BLaER1 (cell line): ENCODE data around the gene CCL27.
"Not testable (repeated sequence)": the region's sequence is repeated elsewhere in the genome, so short reads cannot be mapped to it uniquely, and the experiment has no call there.

ENCODE experiments used
- H3K27ac ChIP-seq: shearing (Covaris generic); formaldehyde crosslinking; 2 replicates; pipeline ENCODE4 v1.8.1; 2022
- H3K27me3 ChIP-seq: shearing (Covaris generic); formaldehyde crosslinking; 2 replicates; pipeline ENCODE4 v1.8.1; 2022
- H3K36me3 ChIP-seq: shearing (Covaris generic); formaldehyde crosslinking; 2 replicates; pipeline ENCODE4 v1.8.1; 2022
- H3K4me1 ChIP-seq: shearing (Covaris generic); formaldehyde crosslinking; 2 replicates; pipeline ENCODE4 v1.8.1; 2022
- H3K4me2 ChIP-seq: shearing (Covaris generic); formaldehyde crosslinking; 2 replicates; pipeline ENCODE4 v1.8.1; 2022
- H3K4me3 ChIP-seq: shearing (Covaris generic); formaldehyde crosslinking; 2 replicates; pipeline ENCODE4 v1.8.1; 2022
- H3K9ac ChIP-seq: shearing (Covaris generic); formaldehyde crosslinking; 2 replicates; pipeline ENCODE4 v1.8.1; 2022
- H3K9me3 ChIP-seq: shearing (Covaris generic); formaldehyde crosslinking; 2 replicates; pipeline ENCODE4 v1.8.1; 2022
- H4K20me1 ChIP-seq: shearing (Covaris generic); formaldehyde crosslinking; 2 replicates; pipeline ENCODE4 v1.8.1; 2022
- Cebpa-rat ChIP-seq: shearing (Covaris generic); IDR thresholded peaks from 2 replicates; pipeline ENCODE4 v1.8.1; 2022

Gene CCL27

DNA sequence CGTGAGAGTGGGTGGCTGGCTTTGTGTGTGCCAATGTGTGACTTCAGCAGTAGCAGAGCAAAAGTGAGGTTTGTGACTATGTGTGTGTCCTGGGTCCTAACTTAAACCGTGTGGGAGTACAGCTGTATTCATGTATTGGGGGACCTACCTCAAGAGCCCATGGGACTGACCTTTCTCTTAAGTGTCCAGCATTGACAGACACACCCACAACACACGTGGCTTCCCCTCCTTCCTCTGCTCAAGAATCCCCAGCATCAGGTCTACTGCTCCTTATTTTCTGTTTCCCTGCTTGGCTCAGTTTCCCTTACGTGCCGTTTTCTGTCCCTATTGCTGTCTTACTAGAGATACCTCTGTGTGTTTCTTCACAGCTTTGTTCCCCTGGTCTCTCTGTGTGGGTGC, 9.9 kb downstream of the CCL27 start:
- H3K4me2 ChIP-seq = 0 out of 2 replicates have a peak overlapping the region, but pooled peaks have one; percentile 1
- H3K27me3 ChIP-seq = no peaks in the 10 kb centered on the region
- H3K9me3 ChIP-seq = no peaks in the 10 kb centered on the region
- peaks cover 36% of the 10 kb centered on the region for H3K36me3 ChIP-seq
- no peak overlapping the region for H3K27ac ChIP-seq
- TF ChIP-seq Cebpa-rat = no peak
- peaks cover 30% of the 10 kb centered on the region for H3K4me1 ChIP-seq
- H3K9ac ChIP-seq = no peak overlapping the region
- H3K4me3 ChIP-seq = no peak overlapping the region
- H4K20me1 ChIP-seq = peaks cover 13% of the 10 kb centered on the region

DNA sequence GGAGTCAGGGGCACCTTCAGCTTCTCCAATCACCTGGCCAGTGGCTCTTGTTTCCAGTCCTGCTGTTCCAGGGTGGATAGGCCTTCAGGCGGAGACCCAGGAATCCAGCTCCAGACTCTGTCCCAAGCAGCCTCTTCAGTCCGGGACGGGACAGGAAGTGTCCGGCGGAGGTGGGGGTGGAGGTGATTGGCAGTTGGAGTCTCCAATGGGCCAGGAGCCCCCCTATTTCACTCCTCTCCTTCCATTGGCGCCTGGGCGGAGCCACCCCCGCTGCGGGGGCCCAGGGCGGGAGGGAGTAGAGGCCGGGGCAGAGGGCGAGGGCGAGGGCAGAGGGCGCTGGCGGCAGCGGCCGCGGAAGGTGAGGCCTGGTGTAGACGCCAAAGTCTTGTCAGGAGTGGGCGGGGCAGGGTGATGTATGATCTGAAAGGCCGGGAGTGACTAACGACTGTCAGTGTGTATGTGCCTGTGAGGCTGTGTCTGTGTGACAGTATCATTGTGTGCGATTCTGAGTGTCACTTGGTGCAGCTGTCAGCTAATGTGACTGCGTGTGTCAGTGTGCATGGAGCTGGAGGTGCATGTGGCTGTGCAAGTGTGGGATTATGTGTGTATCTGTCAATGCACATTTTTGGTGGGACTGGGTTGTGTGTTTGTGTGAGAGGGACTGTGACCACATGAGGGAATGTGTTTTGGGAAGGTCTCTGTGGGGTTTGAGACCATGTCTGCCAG, 10.4 kb downstream of the CCL27 start, which contains the start of gene IL11RA:
TSS of gene IL11RA (plus strand) at position 310 of the 726 bp plus-strand sequence. CDS start 3,033 bp downstream, outside the sequence.
- H3K9ac ChIP-seq = no peak within 1 kb of the TSS
- peak within 1 kb of the TSS; percentile 1; the same call in 1 of the 2 replicates for H3K4me2 ChIP-seq
- TF ChIP-seq Cebpa-rat = no peak
- peaks cover 18% of the 10 kb centered on the region for H4K20me1 ChIP-seq
- no peak within 1 kb of the TSS for H3K27ac ChIP-seq
- H3K4me3 ChIP-seq = no peak within 1 kb of the TSS
- no peaks in the 10 kb centered on the region for H3K27me3 ChIP-seq
- peaks cover 36% of the 10 kb centered on the region for H3K36me3 ChIP-seq
- peaks cover 36% of the 10 kb centered on the region for H3K4me1 ChIP-seq
- no peaks in the 10 kb centered on the region for H3K9me3 ChIP-seq

DNA sequence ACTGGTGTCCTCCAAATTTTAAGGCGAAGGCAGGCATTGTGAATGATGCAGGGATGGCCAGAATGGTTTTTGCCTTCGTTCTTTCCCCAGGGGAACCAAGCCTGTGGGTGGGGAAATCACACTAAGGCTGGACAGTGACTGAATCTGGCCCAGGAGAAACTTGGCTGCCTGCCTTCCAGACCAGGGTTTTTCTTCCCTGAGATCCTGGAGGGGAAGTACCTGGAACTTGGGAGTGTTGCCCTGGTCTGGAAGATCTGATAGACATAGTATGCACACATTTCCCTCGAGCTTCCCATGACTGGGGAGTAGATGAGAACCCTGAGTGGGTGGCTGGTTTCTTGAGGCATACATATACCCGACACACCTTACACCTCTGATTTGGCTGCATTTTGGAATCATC, 11.1 kb downstream of the CCL27 start:
- H3K4me1 ChIP-seq = peaks cover 36% of the 10 kb centered on the region
- H3K9me3 ChIP-seq = no peaks in the 10 kb centered on the region
- H3K4me3 ChIP-seq = no peak overlapping the region
- TF ChIP-seq Cebpa-rat = no peak
- H3K36me3 ChIP-seq = peaks cover 36% of the 10 kb centered on the region
- H3K27ac ChIP-seq = no peak overlapping the region
- H4K20me1 ChIP-seq = peaks cover 20% of the 10 kb centered on the region
- H3K27me3 ChIP-seq = no peaks in the 10 kb centered on the region
- H3K4me2 ChIP-seq = no peak overlapping the region
- no peak overlapping the region for H3K9ac ChIP-seq

DNA sequence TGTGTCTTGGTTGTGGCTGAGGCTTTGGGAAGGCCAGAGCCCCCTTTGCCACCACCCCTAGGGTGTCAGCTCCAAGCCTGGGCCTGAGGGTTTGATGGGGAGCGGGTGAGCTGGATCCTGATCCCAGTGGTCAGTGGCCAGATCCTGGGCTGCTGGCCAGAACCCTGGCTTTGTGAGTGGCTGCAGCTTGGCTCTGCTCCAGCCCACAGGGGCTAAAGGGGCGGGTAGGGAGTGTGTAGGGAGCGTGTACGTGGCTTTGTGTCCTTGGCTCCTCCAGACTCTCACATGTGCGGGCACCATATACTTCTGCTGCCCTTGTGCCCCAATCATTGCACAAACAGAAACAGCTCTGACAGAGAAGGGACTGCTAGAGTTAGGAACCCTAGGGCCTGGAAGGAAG, 11.6 kb downstream of the CCL27 start:
- H3K36me3 ChIP-seq = peaks cover 36% of the 10 kb centered on the region
- H4K20me1 ChIP-seq = peaks cover 20% of the 10 kb centered on the region
- no peak overlapping the region for H3K4me2 ChIP-seq
- no peak overlapping the region for H3K27ac ChIP-seq
- TF ChIP-seq Cebpa-rat = no peak
- H3K4me3 ChIP-seq = no peak overlapping the region
- H3K4me1 ChIP-seq = peaks cover 41% of the 10 kb centered on the region
- no peak overlapping the region for H3K9ac ChIP-seq
- H3K27me3 ChIP-seq = no peaks in the 10 kb centered on the region
- H3K9me3 ChIP-seq = no peaks in the 10 kb centered on the region

DNA sequence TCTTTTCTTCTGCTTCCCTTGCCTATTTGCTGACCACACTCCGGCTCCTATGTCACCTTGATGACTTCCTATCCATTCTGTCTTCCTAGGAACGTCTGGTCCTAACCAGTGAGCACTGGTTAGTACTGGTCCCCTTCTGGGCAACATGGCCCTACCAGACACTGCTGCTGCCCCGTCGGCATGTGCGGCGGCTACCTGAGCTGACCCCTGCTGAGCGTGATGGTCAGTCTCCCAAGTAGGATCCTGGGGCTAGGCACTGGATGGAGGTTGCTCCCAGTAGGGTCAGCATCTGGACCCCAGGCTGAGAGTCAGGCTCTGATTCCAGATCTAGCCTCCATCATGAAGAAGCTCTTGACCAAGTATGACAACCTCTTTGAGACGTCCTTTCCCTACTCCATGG, 13.8 kb downstream of the CCL27 start:
- H3K9ac ChIP-seq = no peak overlapping the region
- 0 out of 2 replicates have a peak overlapping the region, but pooled peaks have one; percentile 90 for H3K4me3 ChIP-seq
- H3K36me3 ChIP-seq = peaks cover 36% of the 10 kb centered on the region
- H3K27me3 ChIP-seq = no peaks in the 10 kb centered on the region
- no peaks in the 10 kb centered on the region for H3K9me3 ChIP-seq
- H3K4me1 ChIP-seq = peaks cover 43% of the 10 kb centered on the region
- TF ChIP-seq Cebpa-rat = no peak
- H3K27ac ChIP-seq = no peak overlapping the region
- H4K20me1 ChIP-seq = peaks cover 20% of the 10 kb centered on the region
- no peak overlapping the region; the same call in 1 of the 2 replicates for H3K4me2 ChIP-seq

DNA sequence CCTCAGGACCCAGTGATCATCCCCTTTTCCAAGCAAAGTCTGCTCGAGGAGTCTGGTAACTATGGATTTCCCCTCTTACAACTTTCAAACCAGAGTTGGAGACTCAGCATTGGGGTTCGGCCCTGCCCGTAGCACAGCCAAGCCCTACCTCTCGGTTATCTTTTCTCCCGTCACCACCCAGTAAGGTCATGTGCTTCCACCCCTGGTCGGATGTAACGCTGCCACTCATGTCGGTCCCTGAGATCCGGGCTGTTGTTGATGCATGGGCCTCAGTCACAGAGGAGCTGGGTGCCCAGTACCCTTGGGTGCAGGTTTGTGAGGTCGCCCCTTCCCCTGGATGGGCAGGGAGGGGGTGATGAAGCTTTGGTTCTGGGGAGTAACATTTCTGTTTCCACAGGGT, 14.8 kb downstream of the CCL27 start:
- no peak for TF ChIP-seq Cebpa-rat
- Histone ChIP-seq H3K9me3 (no peaks in the 10 kb centered on the region), H4K20me1 (peaks cover 20% of the 10 kb centered on the region), H3K27me3 (no peaks in the 10 kb centered on the region), H3K36me3 (peaks cover 36% of the 10 kb centered on the region), H3K9ac (peak overlapping the region; percentile 87), H3K4me2 (peak overlapping the region; percentile 99), H3K4me1 (peaks cover 33% of the 10 kb centered on the region), H3K27ac (peak overlapping the region; percentile 86), H3K4me3 (peak overlapping the region; percentile 90)

DNA sequence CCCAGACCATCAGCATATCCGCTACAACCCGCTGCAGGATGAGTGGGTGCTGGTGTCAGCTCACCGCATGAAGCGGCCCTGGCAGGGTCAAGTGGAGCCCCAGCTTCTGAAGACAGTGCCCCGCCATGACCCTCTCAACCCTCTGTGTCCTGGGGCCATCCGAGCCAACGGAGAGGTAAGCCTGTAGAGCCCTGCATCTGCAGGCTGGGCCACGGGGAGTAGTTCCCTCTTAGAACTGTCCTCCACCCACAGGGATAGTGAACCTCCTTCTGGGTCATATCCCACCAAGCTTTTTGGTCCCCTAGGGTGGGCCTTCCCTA, 15.4 kb downstream of the CCL27 start:
- no peak for TF ChIP-seq Cebpa-rat
- H3K27ac ChIP-seq = peak overlapping the region; percentile 86

DNA sequence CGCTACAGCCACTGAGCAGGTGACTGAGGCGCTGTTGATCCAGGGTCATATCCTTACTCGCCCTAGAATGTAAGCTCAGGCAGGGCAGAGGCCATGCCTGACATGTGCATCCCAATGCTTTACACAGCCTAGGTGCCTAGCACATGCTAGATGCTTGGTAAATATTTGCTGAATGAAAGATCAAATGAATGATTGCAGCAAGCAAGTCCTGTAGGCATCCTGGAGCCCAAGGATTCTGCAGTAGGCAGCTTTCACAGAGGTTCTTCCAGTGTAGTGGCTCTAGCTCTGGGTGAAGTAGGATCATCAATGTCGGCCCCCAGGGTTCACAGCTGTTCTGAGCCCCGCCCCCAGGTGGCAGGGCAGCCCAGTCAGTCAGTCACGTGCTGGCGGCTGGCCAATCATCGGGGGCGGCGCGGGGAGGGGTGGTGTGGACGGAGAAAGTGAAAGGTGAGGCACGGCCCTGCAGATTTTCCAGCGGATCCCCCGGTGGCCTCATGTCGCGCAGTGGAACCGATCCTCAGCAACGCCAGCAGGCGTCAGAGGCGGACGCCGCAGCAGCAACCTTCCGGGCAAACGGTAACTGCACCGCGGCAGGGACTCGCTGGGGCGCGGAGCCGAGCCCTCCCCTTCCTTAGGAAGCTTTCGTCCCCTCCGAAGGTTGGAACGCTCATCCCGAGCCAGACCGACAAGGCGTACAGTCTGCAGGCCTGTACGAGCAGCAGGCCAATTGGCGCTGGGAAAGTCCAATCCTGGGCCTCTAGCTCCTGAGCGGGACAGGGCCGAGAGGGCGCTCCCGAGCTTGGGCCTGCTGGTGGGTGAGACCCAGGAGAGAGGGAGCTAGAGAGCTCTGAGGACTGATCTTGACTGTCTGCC, 16.0 kb downstream of the CCL27 start, which contains the start of gene GALT:
TSS of gene GALT (plus strand) at position 465 of the 873 bp plus-strand sequence. CDS start at position 495, 30 bp downstream.
- TF ChIP-seq Cebpa-rat = no peak
- no peaks in the 10 kb centered on the region for H3K27me3 ChIP-seq
- peaks cover 27% of the 10 kb centered on the region for H3K4me1 ChIP-seq
- H3K9ac ChIP-seq = peak within 1 kb of the TSS; percentile 87
- H3K4me2 ChIP-seq = peak within 1 kb of the TSS; percentile 99
- H3K27ac ChIP-seq = peak within 1 kb of the TSS; percentile 86
- H4K20me1 ChIP-seq = peaks cover 20% of the 10 kb centered on the region
- peaks cover 36% of the 10 kb centered on the region for H3K36me3 ChIP-seq
- peak within 1 kb of the TSS; percentile 90 for H3K4me3 ChIP-seq
- H3K9me3 ChIP-seq = no peaks in the 10 kb centered on the region

More for the DNA sequence above, 15.4 kb downstream of the CCL27 start:
- Histone ChIP-seq H3K4me3 (peak overlapping the region; percentile 90), H3K36me3 (peaks cover 36% of the 10 kb centered on the region), H3K9me3 (no peaks in the 10 kb centered on the region), H3K4me2 (peak overlapping the region; percentile 99), H3K27me3 (no peaks in the 10 kb centered on the region), H3K9ac (peak overlapping the region; percentile 87), H3K4me1 (peaks cover 27% of the 10 kb centered on the region), H4K20me1 (peaks cover 20% of the 10 kb centered on the region)

DNA sequence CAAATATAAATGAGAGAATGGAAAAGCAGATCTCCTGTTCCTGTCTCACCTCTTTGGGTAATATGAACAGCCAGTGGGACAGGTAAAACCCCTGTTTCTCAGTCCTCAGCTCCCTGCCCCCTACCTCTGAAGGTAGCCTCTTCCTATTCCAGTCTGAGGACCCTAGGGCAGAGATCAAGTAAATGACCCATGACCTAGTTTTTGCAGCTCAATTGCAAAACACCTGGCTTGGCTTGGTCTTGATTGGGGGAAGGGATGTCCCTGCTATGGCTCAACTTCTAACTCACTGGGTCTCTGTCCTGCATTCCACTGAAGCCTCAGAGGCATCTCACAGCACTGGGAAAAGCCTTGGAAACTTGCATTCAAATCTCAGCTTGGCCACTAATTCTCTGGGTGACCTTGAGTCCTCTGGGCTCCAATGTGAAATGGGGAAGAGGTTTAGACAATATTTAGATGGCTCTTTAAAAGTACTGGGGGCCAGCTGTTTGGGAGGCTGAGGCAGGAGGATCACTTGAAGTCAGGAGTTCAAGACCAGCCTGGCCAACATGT, 17.6 kb downstream of the CCL27 start:
- Histone ChIP-seq H3K9me3 (no peaks in the 10 kb centered on the region), H3K4me2 (no peak overlapping the region), H3K36me3 (peaks cover 21% of the 10 kb centered on the region), H4K20me1 (peaks cover 20% of the 10 kb centered on the region), H3K27me3 (no peaks in the 10 kb centered on the region), H3K4me3 (no peak overlapping the region), H3K27ac (no peak overlapping the region), H3K4me1 (peaks cover 27% of the 10 kb centered on the region), H3K9ac (no peak overlapping the region)
- TF ChIP-seq Cebpa-rat = no peak

DNA sequence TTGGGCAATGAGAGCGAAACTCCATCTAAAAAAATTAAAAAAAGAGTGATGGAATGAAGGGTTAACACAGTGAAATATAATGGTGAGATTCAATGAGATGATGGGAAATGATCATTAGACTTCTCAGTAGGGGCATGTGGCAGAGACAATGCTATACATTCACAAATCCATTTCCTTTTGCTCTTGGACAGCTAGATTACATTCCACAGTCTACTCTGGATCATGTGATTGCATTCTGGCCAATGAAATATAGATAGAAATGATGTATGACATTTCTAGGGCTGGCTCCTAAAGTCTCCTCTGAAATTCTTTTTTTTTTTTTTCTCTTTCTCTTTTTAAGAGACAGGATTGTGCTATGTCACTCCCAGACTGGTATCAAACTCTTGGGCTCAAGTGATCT, 19.8 kb downstream of the CCL27 start:
- Histone ChIP-seq H3K27ac (no peak overlapping the region), H3K36me3 (no peaks in the 10 kb centered on the region), H3K4me1 (peaks cover 22% of the 10 kb centered on the region), H3K9me3 (no peaks in the 10 kb centered on the region), H4K20me1 (peaks cover 8% of the 10 kb centered on the region), H3K4me2 (no peak overlapping the region), H3K4me3 (no peak overlapping the region), H3K9ac (no peak overlapping the region), H3K27me3 (no peaks in the 10 kb centered on the region)
- no peak for TF ChIP-seq Cebpa-rat

DNA sequence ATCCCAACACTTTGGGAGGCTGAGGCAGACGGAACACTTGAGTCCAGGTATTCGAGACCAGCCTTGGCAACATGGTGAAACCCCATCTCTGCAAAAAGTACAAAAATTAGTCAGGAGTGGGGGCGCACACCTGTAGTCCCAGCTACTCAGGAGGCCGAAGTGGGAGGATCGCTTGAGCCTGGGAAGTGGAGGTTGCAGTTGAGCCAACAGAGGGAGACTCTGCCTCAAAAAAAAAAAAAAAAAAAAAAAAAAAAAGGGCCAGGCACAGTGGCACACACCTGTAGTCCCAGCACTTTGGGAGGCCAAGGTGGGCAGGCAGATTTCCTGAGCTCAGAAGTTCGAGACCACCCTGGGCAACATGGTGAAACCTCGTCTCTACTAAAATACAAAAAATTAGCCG, 23.1 kb downstream of the CCL27 start:
- not testable (repeated sequence) for H3K9me3 ChIP-seq, H3K27ac ChIP-seq, H3K4me2 ChIP-seq, H3K4me3 ChIP-seq, H3K27me3 ChIP-seq, H3K9ac ChIP-seq
- Histone ChIP-seq H4K20me1 (peaks cover 21% of the 10 kb centered on the region), H3K36me3 (peaks cover 11% of the 10 kb centered on the region), H3K4me1 (peaks cover 38% of the 10 kb centered on the region)
